Gastrocnemius medialis (tissue), 4 donors: ENCODE data around the gene THOC6. TPM values are rescaled to one million over a fixed set of nuclear protein-coding genes. Genes with fewer than 3 reads are reported as not detected.

Experiments
- ATAC-seq, 2 donors: fragments of 150-250 bp; one replicate each; pipeline ENCODE4 v1.9.1; 2016
- DNase-seq, 2 donors: peaks; one replicate each; pipeline ENCODE4 v3.0.0-alpha.2; 2019
- H3K27ac ChIP-seq, 4 donors: fragments of 200-600 bp; sonication (generic); 1 replicate in 1 of 4; 2 replicates in 3 of 4; pipeline ENCODE4 v1.5.1; 2016 to 2018; ENCODE audit warnings: mild to moderate bottlenecking in 2 of 4, moderate library complexity in 1 of 4
- H3K27me3 ChIP-seq, 3 donors: fragments of 200-600 bp; sonication (generic) in 2 of 3; 1 replicate in 1 of 3; 2 replicates in 2 of 3; pipeline versions ENCODE4 v1.5.1 to v1.6.0; 2016 to 2019; ENCODE audit warnings: mild to moderate bottlenecking in 1 of 3, moderate library complexity in 1 of 3
- H3K36me3 ChIP-seq, 2 donors: fragments of 200-600 bp; sonication (generic) in 1 of 2; one replicate each; pipeline ENCODE4 v1.5.1; 2017 to 2018
- H3K4me1 ChIP-seq, 2 donors: fragments of 200-600 bp; sonication (generic) in 1 of 2; one replicate each; pipeline ENCODE4 v1.5.1; 2016 to 2017; ENCODE audit warnings: mild to moderate bottlenecking in 2 of 2
- H3K4me3 ChIP-seq, 4 donors: fragments of 200-600 bp; sonication (generic) in 3 of 4; 1 replicate in 1 of 4; 2 replicates in 3 of 4; pipeline ENCODE4 v1.5.1; 2016 to 2019; ENCODE audit warnings: mild to moderate bottlenecking in 2 of 4
- H3K9me3 ChIP-seq, 3 donors: fragments of 200-600 bp; sonication (generic) in 2 of 3; 1 replicate in 1 of 3; 2 replicates in 2 of 3; pipeline ENCODE4 v1.5.1; 2016 to 2019
- POLR2A ChIP-seq, 2 donors: fragments of 450-650 bp; IDR thresholded peaks; one replicate each; pipeline ENCODE4 v1.6.1; 2017; ENCODE audit warnings: antibody characterized with exemption in 2 of 2, mild to moderate bottlenecking in 2 of 2, moderate library complexity in 2 of 2
- in situ Hi-C, 4 donors: fragments of 200-750 bp; cut with MboI; loops; one replicate each; pipeline versions ENCODE4 v1.15.0 to v1.8.0; 2017; ENCODE audit warnings: low sequenced_read_pairs in 4 of 4
- intact Hi-C: fragments of 100-400 bp; cut with DNase I; formaldehyde crosslinking; loops from one replicate; pipeline ENCODE4 v1.15.1; 2023; ENCODE audit warnings: low total_unique reads
- total RNA-seq, 4 donors: library from RNA; depleted of rRNA; stranded (reverse); fragments of >200 nt; gene quantifications; one replicate each; pipeline versions ENCODE4 v1.1.0 to v1.2.3, GENCODE V29; 2016
- TF ChIP-seq, protein P1 (sequence below), 5 experiments: fragments of 450-650 bp in 3 of 5; fragments of 200-600 bp in 2 of 5; sonication (generic) in 2 of 5; IDR thresholded peaks in 4 of 5; conservative IDR thresholded peaks in 1 of 5; 1 replicate in 4 of 5; 2 replicates in 1 of 5; pipeline ENCODE4 v1.5.1; 2016 to 2019; ENCODE audit warnings: antibody characterized with exemption in 5 of 5, mild to moderate bottlenecking in 3 of 5, moderate library complexity in 3 of 5

THOC6 gene
- total RNA-seq, 4 donors from 2014 or later = 15.0 to 31.1 (median 21.5) TPM

DNA sequence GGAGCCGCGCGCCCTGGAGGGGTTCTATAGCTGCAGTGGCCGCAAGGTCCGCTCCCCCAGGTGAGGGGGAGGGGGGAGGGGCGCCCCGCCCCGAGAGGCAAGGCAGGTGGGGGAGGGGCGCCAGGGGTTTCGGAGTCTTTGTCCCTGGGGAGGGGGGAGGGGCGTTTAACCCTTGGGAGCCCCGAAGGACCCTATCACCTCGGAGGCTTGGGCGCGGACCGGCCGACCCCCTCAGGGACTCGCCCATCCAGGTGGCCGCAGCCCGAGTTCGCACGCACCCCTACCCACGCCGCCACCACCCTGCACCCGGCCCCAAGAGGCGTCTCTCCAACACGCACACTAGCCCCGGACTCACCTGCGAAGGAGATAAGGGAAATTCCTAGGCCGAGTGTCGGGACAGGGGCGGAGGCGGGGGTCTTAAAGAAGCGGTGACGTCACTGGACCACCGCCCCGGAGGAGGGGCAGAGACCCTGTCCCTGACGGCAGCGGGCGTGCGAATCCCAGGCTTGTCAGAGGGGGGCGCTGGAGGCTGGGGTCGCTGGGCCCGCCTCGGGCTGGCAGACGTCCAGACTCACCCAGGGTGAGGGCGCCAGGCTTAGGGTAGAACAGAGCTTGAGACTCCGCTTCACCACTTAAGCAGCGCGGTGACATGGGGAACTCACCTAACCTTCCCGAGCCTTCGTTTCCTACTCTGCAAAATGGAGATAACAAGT is 5.9 kb upstream of the THOC6 start, which contains the start of gene CLDN6:
Gene CLDN6 (minus strand): TSS at position 390 of the 713 bp plus-strand sequence. CDS start 2,162 bp downstream, outside the sequence.
- Histone ChIP-seq H3K4me3 (no peak within 1 kb of the TSS), H3K27me3 (peaks cover 25 to 40% (median 28%) of the 10 kb centered on the region in 3 donors), H3K36me3 (no peaks in the 10 kb centered on the region), H3K27ac (no peak within 1 kb of the TSS), H3K9me3 (no peaks in the 10 kb centered on the region), H3K4me1 (peaks cover 16 to 33% of the 10 kb centered on the region in 2 donors)
- TF ChIP-seq, protein P1, sequence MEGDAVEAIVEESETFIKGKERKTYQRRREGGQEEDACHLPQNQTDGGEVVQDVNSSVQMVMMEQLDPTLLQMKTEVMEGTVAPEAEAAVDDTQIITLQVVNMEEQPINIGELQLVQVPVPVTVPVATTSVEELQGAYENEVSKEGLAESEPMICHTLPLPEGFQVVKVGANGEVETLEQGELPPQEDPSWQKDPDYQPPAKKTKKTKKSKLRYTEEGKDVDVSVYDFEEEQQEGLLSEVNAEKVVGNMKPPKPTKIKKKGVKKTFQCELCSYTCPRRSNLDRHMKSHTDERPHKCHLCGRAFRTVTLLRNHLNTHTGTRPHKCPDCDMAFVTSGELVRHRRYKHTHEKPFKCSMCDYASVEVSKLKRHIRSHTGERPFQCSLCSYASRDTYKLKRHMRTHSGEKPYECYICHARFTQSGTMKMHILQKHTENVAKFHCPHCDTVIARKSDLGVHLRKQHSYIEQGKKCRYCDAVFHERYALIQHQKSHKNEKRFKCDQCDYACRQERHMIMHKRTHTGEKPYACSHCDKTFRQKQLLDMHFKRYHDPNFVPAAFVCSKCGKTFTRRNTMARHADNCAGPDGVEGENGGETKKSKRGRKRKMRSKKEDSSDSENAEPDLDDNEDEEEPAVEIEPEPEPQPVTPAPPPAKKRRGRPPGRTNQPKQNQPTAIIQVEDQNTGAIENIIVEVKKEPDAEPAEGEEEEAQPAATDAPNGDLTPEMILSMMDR (IDR thresholded peaks at IDR 0.05 in 4 of 5, conservative IDR thresholded peaks at IDR 0.05 in 1 of 5) = peak in 2 of 5 experiments; percentile 15 to 17
- no peak for TF ChIP-seq POLR2A (IDR thresholded peaks at IDR 0.05)
- no peak for DNase-seq
- in situ Hi-C loops (no loop called here), intact Hi-C loops (no loop called here)
- ATAC-seq = no peak

GRCh38 chr16:3019594-3020246 is 4.1 kb upstream of the THOC6 start:
- no peaks in the 10 kb centered on the region for H3K9me3 ChIP-seq
- in situ Hi-C loops = no loop called here
- peak overlapping the region; percentile 48 to 99 (median 76) for H3K4me3 ChIP-seq
- H3K4me1 ChIP-seq = peaks cover 30 to 47% of the 10 kb centered on the region in 2 donors
- ATAC-seq = no peak
- H3K27ac ChIP-seq = peak overlapping the region in 2 of 4 donors; percentile 96 to 98
- no peaks in the 10 kb centered on the region for H3K36me3 ChIP-seq
- H3K27me3 ChIP-seq = peaks cover 13 to 25% (median 15%) of the 10 kb centered on the region in 3 donors
- no peak for DNase-seq
- intact Hi-C loops = loop anchor here (1.0 to 5.0 kb wide), 5 partner anchors 15 to 972 kb away; partner anchors contain the start of genes NTHL1, TSC2 and ZNF263
- TF ChIP-seq, protein P1 (IDR thresholded peaks at IDR 0.05 in 4 of 5, conservative IDR thresholded peaks at IDR 0.05 in 1 of 5) = no peak
- TF ChIP-seq POLR2A (IDR thresholded peaks at IDR 0.05) = no peak

DNA sequence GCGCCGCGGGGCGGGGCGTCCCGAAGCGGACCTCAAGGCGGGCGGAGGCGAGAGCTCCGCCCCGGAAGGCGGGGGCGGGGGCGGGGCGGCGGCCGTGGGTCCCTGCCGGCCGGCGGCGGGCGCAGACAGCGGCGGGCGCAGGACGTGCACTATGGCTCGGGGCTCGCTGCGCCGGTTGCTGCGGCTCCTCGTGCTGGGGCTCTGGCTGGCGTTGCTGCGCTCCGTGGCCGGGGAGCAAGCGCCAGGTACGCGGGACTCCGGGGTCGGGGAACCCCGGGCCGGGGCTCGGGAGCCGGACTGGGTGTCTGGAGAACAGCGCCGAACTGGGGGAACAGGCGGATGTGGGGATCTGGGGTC is 3.6 kb upstream of the THOC6 start, which contains the start of gene TNFRSF12A:
Gene TNFRSF12A (plus strand): TSS at position 122 of the 357 bp plus-strand sequence. CDS start 30 bp downstream, at position 152.
- intact Hi-C loops (loop anchor here (1.0 to 5.0 kb wide), 5 partner anchors 16 to 973 kb away; partner anchors contain the start of genes NTHL1, TSC2 and ZNF263), in situ Hi-C loops (no loop called here)
- TF ChIP-seq, protein P1 (IDR thresholded peaks at IDR 0.05 in 4 of 5, conservative IDR thresholded peaks at IDR 0.05 in 1 of 5) = peak in 1 of 5 experiments; percentile 22
- TF ChIP-seq POLR2A (IDR thresholded peaks at IDR 0.05) = peak; percentile 91 to 95
- peak within 1 kb of the TSS; percentile 48 to 99 (median 76) for H3K4me3 ChIP-seq
- H3K27me3 ChIP-seq = peaks cover 13 to 25% (median 15%) of the 10 kb centered on the region in 3 donors
- peak within 1 kb of the TSS; percentile 96 to 100 (median 98) for H3K27ac ChIP-seq
- peaks cover 32 to 52% of the 10 kb centered on the region in 2 donors for H3K4me1 ChIP-seq
- DNase-seq = peak; percentile 39 to 67
- no peaks in the 10 kb centered on the region for H3K9me3 ChIP-seq
- peak; percentile 11 to 19 for ATAC-seq
- no peaks in the 10 kb centered on the region for H3K36me3 ChIP-seq

- peak; percentile 80 to 95 for DNase-seq
- in situ Hi-C loops = no loop called here
- H3K36me3 ChIP-seq = peaks cover 0 to 4% of the 10 kb centered on the region in 2 donors
- H3K9me3 ChIP-seq = no peaks in the 10 kb centered on the region
- peaks cover 32 to 54% of the 10 kb centered on the region in 2 donors for H3K4me1 ChIP-seq
- peaks cover 13 to 25% (median 15%) of the 10 kb centered on the region in 3 donors for H3K27me3 ChIP-seq
- H3K27ac ChIP-seq = peak overlapping the region; percentile 96 to 100 (median 98)
- intact Hi-C loops = loop anchor here (1.0 to 5.0 kb wide), 6 partner anchors 17 to 974 kb away; partner anchors contain the start of genes NTHL1, SRRM2, TSC2 and ZNF263
- TF ChIP-seq, protein P1 (IDR thresholded peaks at IDR 0.05 in 4 of 5, conservative IDR thresholded peaks at IDR 0.05 in 1 of 5) = no peak
- peak; percentile 9 to 56 for TF ChIP-seq POLR2A (IDR thresholded peaks at IDR 0.05)
- peak overlapping the region; percentile 48 to 99 (median 76) for H3K4me3 ChIP-seq
- peak; percentile 28 to 37 for ATAC-seq
Observed at GRCh38 chr16:3020604-3021448, 3.0 kb upstream of the THOC6 start.
